Effector memory CD8-positive, alpha-beta T cell (primary cell): ENCODE measurements around the gene GRIK2.

Experiments used
- ATAC-seq: fragments of 150-1000 bp; cut with Tn5 transposase; replicated peaks from 2 replicates; pipeline ENCODE4 v1.10.0; 2021; ENCODE audit warnings: mild to moderate bottlenecking, moderate library complexity
- DNase-seq, 3 experiments: peaks; one replicate each; pipeline ENCODE4 v3.0.0; 2021
- H3K27ac Mint-ChIP-seq, 2 donors: one replicate each; pipeline ENCODE4 v1.8.0; 2022; ENCODE audit warnings: mild to moderate bottlenecking in 2 of 2, mixed read lengths in 2 of 2, moderate library complexity in 2 of 2
- H3K27me3 Mint-ChIP-seq, 2 donors: one replicate each; pipeline ENCODE4 v1.8.0; 2022; ENCODE audit warnings: mixed read lengths in 2 of 2
- H3K36me3 Mint-ChIP-seq: one replicate; pipeline ENCODE4 v1.8.0; 2022; ENCODE audit warnings: mild to moderate bottlenecking, moderate library complexity, mixed read lengths; ENCODE audit not compliant: insufficient read depth
- H3K4me1 Mint-ChIP-seq, 2 donors: one replicate each; pipeline ENCODE4 v1.8.0; 2022; ENCODE audit warnings: low read depth in 2 of 2, mixed read lengths in 2 of 2
- H3K4me3 Mint-ChIP-seq, 2 donors: one replicate each; pipeline ENCODE4 v1.8.0; 2022; ENCODE audit warnings: mild to moderate bottlenecking in 2 of 2, mixed read lengths in 2 of 2, moderate library complexity in 2 of 2
- H3K9me3 Mint-ChIP-seq, 2 donors: one replicate each; pipeline ENCODE4 v1.8.0; 2022; ENCODE audit warnings: mixed read lengths in 2 of 2

The GRIK2 gene

GRCh38 chr6:101404775-101405174 lies 11.3 kb downstream of the GRIK2 start:
- Mint-ChIP-seq H3K4me3 (no peak overlapping the region), H3K36me3 (peaks cover 2% of the 10 kb centered on the region), H3K9me3 (peaks cover 5 to 7% of the 10 kb centered on the region in 2 donors), H3K4me1 (no peaks in the 10 kb centered on the region), H3K27ac (no peak overlapping the region), H3K27me3 (peaks cover 28 to 37% of the 10 kb centered on the region in 2 donors)
- ATAC-seq (no peak), DNase-seq (no peak)

DNA sequence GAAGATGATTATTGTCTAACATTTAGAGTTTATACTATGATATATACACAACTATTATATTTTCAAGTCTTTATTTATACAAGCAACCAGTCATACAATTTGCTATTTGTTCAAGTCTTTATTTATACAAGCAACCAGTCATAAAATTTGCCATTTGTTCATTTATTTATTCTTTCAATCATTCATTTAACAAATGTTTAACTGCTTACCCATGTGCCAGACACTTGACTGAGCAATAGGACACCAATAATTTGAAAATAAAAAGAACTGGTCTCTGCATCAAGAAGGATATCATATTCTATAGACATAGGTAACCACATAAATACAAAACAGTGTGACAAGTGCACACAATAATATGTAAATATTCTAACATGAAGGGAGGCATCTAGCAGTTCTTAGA lies 20.3 kb downstream of the GRIK2 start:
- Mint-ChIP-seq H3K4me3 (no peak overlapping the region), H3K27me3 (no peaks in the 10 kb centered on the region), H3K4me1 (no peaks in the 10 kb centered on the region)

GRCh38 chr6:101417900-101418299 lies 24.4 kb downstream of the GRIK2 start:
- no peak for DNase-seq
- Mint-ChIP-seq H3K27ac (no peak overlapping the region), H3K27me3 (no peaks in the 10 kb centered on the region), H3K36me3 (no peaks in the 10 kb centered on the region), H3K9me3 (peaks cover 0 to 8% of the 10 kb centered on the region in 2 donors), H3K4me1 (no peaks in the 10 kb centered on the region), H3K4me3 (no peak overlapping the region)
- no peak for ATAC-seq

More for the DNA sequence above, 20.3 kb downstream of the GRIK2 start:
- DNase-seq (no peak), ATAC-seq (no peak)
- peaks cover 0 to 1% of the 10 kb centered on the region in 2 donors for H3K9me3 Mint-ChIP-seq
- no peak overlapping the region for H3K27ac Mint-ChIP-seq
- H3K36me3 Mint-ChIP-seq = no peaks in the 10 kb centered on the region

- DNase-seq (no peak), ATAC-seq (no peak)
- Mint-ChIP-seq H3K9me3 (peaks cover 0 to 8% of the 10 kb centered on the region in 2 donors), H3K27ac (no peak overlapping the region), H3K27me3 (no peaks in the 10 kb centered on the region), H3K4me1 (no peaks in the 10 kb centered on the region), H3K36me3 (no peaks in the 10 kb centered on the region), H3K4me3 (no peak overlapping the region)
Measured at GRCh38 chr6:101422251-101422650, 28.7 kb downstream of the GRIK2 start.

- ATAC-seq = no peak
- H3K9me3 Mint-ChIP-seq = peaks cover 0 to 8% of the 10 kb centered on the region in 2 donors
- H3K4me3 Mint-ChIP-seq = no peak overlapping the region
- H3K27ac Mint-ChIP-seq = no peak overlapping the region
- DNase-seq = no peak
- no peaks in the 10 kb centered on the region for H3K4me1 Mint-ChIP-seq
- no peaks in the 10 kb centered on the region for H3K36me3 Mint-ChIP-seq
- H3K27me3 Mint-ChIP-seq = no peaks in the 10 kb centered on the region
Measured at GRCh38 chr6:101422811-101423210, 29.3 kb downstream of the GRIK2 start.

GRCh38 chr6:101429270-101429669 lies 35.8 kb downstream of the GRIK2 start:
- Mint-ChIP-seq H3K27me3 (no peaks in the 10 kb centered on the region), H3K27ac (no peak overlapping the region), H3K36me3 (no peaks in the 10 kb centered on the region), H3K4me3 (no peak overlapping the region), H3K4me1 (no peaks in the 10 kb centered on the region), H3K9me3 (peaks cover 2 to 8% of the 10 kb centered on the region in 2 donors)
- DNase-seq (no peak), ATAC-seq (no peak)

DNA sequence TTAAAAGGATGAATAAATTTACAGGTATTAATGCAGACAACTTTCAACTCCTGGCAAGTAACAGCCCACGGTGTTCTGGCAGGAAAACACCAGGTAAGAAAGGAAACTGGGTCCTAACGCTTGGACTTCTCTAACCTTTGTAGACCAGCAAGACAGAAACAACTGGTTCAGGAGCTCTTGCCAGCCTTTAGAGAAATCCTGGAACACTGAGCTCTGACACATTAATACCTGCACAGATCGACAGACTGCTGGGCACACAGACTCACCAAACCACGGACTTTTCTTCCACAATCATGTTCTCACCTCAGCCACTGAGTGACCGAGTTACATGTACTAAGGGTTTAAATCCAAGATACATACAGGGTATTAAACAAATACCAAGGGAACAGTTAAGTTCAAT lies 36.3 kb downstream of the GRIK2 start:
- Mint-ChIP-seq H3K4me3 (no peak overlapping the region), H3K9me3 (peaks cover 2 to 8% of the 10 kb centered on the region in 2 donors), H3K4me1 (no peaks in the 10 kb centered on the region), H3K27ac (no peak overlapping the region), H3K36me3 (no peaks in the 10 kb centered on the region), H3K27me3 (no peaks in the 10 kb centered on the region)
- ATAC-seq (no peak), DNase-seq (no peak)

DNA sequence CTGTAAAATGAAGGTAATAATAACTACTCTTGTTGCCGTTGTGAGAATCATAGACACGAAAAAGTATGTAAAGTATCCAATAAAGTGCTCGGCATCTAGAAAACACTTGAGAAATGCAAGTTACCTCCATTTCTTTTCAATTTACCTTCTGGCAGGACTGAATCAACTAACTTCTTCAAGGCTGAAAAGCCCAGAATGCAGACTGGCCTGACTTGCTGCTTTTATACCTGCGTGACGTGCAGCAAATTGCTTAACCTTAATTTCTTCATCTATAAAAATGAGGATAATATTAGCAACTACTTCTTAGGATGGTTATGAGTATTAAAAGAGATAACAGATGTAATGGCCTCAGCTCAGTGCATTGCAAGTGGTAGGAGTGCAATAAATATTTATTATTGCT lies 39.6 kb downstream of the GRIK2 start:
- ATAC-seq (no peak), DNase-seq (no peak)
- Mint-ChIP-seq H3K27me3 (no peaks in the 10 kb centered on the region), H3K27ac (no peak overlapping the region), H3K4me1 (no peaks in the 10 kb centered on the region), H3K36me3 (no peaks in the 10 kb centered on the region), H3K9me3 (peaks cover 8% of the 10 kb centered on the region in 2 donors), H3K4me3 (no peak overlapping the region)

- H3K36me3 Mint-ChIP-seq = no peaks in the 10 kb centered on the region
- H3K9me3 Mint-ChIP-seq = peaks cover 8% of the 10 kb centered on the region in 2 donors
- no peak for ATAC-seq
- no peaks in the 10 kb centered on the region for H3K4me1 Mint-ChIP-seq
- no peaks in the 10 kb centered on the region for H3K27me3 Mint-ChIP-seq
- no peak overlapping the region for H3K27ac Mint-ChIP-seq
- H3K4me3 Mint-ChIP-seq = no peak overlapping the region
- no peak for DNase-seq
Measured at GRCh38 chr6:101434601-101435000, 41.1 kb downstream of the GRIK2 start.

- Mint-ChIP-seq H3K4me3 (no peak overlapping the region), H3K27me3 (no peaks in the 10 kb centered on the region), H3K4me1 (no peaks in the 10 kb centered on the region), H3K9me3 (peaks cover 8% of the 10 kb centered on the region in 2 donors), H3K36me3 (no peaks in the 10 kb centered on the region), H3K27ac (no peak overlapping the region)
- no peak for ATAC-seq
- DNase-seq = no peak
Measured at GRCh38 chr6:101435038-101435437, 41.5 kb downstream of the GRIK2 start.

DNA sequence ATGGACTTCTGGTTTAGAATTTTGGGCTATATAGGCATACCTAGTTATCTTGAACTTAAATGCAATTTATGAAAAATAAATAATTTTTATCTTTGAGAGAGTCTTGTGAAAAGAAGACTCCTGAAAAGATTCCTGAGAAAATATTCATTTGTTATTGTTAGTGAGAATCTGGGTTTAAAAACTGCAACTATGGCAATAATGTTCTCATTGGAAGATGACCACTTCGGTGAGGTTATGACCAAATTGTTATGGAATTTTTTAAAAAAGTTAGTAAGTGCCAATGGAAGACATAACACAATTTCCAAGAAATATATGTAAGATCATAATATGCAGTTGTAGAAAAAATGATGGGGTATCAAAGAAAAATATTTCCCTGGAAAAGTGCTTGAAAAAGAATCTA lies 46.3 kb downstream of the GRIK2 start:
- no peaks in the 10 kb centered on the region for H3K4me1 Mint-ChIP-seq
- no peak for DNase-seq
- no peak for ATAC-seq
- no peak overlapping the region for H3K27ac Mint-ChIP-seq
- no peak overlapping the region for H3K4me3 Mint-ChIP-seq
- no peaks in the 10 kb centered on the region for H3K36me3 Mint-ChIP-seq
- peaks cover 0 to 11% of the 10 kb centered on the region in 2 donors for H3K9me3 Mint-ChIP-seq
- no peaks in the 10 kb centered on the region for H3K27me3 Mint-ChIP-seq

DNA sequence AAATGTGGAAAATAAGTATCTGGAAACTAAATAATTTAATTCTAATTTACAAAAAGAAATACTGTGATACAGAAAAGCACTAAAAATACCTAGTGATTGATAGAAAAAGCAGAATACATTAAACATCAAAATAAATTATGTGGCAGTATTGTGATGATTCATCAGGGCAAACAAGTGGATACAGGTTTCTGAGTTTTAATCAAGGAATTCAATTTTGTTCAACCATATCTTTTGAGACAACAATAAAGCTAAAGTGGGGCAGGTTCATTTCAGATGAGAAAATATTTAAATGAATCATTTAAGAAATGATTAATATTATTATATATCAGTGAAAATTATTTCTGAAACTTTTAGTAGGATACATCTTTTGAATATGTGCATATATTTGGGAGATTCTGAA lies 49.8 kb downstream of the GRIK2 start:
- Mint-ChIP-seq H3K27ac (no peak overlapping the region), H3K27me3 (no peaks in the 10 kb centered on the region), H3K9me3 (peaks cover 4 to 10% of the 10 kb centered on the region in 2 donors), H3K4me1 (no peaks in the 10 kb centered on the region), H3K4me3 (no peak overlapping the region), H3K36me3 (no peaks in the 10 kb centered on the region)
- no peak for ATAC-seq
- no peak for DNase-seq

GRCh38 chr6:101444717-101445116 lies 51.2 kb downstream of the GRIK2 start:
- Mint-ChIP-seq H3K27ac (no peak overlapping the region), H3K4me1 (no peaks in the 10 kb centered on the region)

GRCh38 chr6:101445527-101445926 lies 52.0 kb downstream of the GRIK2 start:
- DNase-seq (no peak), ATAC-seq (no peak)
- Mint-ChIP-seq H3K9me3 (peaks cover 4 to 10% of the 10 kb centered on the region in 2 donors), H3K4me3 (no peak overlapping the region), H3K36me3 (no peaks in the 10 kb centered on the region), H3K27ac (no peak overlapping the region), H3K4me1 (no peaks in the 10 kb centered on the region), H3K27me3 (no peaks in the 10 kb centered on the region)

More at GRCh38 chr6:101444717-101445116, 51.2 kb downstream of the GRIK2 start:
- Mint-ChIP-seq H3K27me3 (no peaks in the 10 kb centered on the region), H3K9me3 (peaks cover 4 to 10% of the 10 kb centered on the region in 2 donors), H3K4me3 (no peak overlapping the region), H3K36me3 (no peaks in the 10 kb centered on the region)
- DNase-seq (no peak), ATAC-seq (no peak)

- Mint-ChIP-seq H3K9me3 (peaks cover 0 to 2% of the 10 kb centered on the region in 2 donors), H3K36me3 (no peaks in the 10 kb centered on the region), H3K4me3 (no peak overlapping the region), H3K4me1 (no peaks in the 10 kb centered on the region), H3K27me3 (no peaks in the 10 kb centered on the region), H3K27ac (no peak overlapping the region)
- ATAC-seq (no peak), DNase-seq (no peak)
Measured at GRCh38 chr6:101450901-101451300, 57.4 kb downstream of the GRIK2 start.
